ENCODE results near the gene SHB. TPM values are rescaled to one million over a fixed set of nuclear protein-coding genes. Genes with fewer than 3 reads are reported as not detected.

The SHB gene
- polyA plus RNA-seq, 1 donor (not counting 4 experiments of a cell fraction or from before 2014, with no cell fraction given): 10.9 TPM

DNA sequence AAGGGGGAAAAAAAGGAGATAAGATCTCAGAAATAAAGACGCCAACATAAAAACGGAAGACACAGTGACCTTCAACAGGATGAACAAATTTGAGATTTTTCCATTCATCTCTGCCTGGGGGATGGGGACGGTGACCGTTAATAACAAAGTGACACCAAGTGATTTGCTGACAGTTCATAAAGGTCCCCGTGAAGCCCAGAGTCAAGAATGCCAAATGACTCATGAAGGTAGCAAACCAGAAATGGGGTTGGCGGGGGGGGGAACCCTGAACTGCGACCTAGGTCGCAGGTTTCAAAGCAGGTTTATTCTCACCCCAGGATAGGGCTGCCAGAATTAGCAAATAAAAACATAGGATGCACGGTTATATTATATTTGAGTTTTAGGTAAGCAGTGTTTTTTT is 21.1 kb upstream of the SHB start:
- Histone ChIP-seq H3K27ac (ENCODE audit: control insufficient read depth, insufficient read depth, low read length) (no peak overlapping the region), H3K4me3 (ENCODE audit: control insufficient read depth in 2 of 3, extremely low read depth in 1 of 3, insufficient read depth in 2 of 3, low read depth in 1 of 3, low read length in 3 of 3) (no peak overlapping the region), H4K20me1 (ENCODE audit: control insufficient read depth, extremely low read depth, insufficient read depth, low read length) (no peaks in the 10 kb centered on the region), H3K4me2 (ENCODE audit: control insufficient read depth, extremely low read depth, insufficient read depth, low read depth, low read length) (no peak overlapping the region), H3K36me3 (ENCODE audit: control insufficient read depth in 2 of 2, extremely low read depth in 1 of 2, insufficient read depth in 2 of 2, low read length in 2 of 2) (no peaks in the 10 kb centered on the region), H3K4me1 (ENCODE audit: control insufficient read depth, extremely low read depth, insufficient read depth, low read length) (no peaks in the 10 kb centered on the region), H3K79me2 (ENCODE audit: control insufficient read depth, insufficient read depth, low read length) (no peaks in the 10 kb centered on the region), H3K9ac (ENCODE audit: control insufficient read depth, extremely low read depth, insufficient read depth, low read length) (no peak overlapping the region), H3K9me3 (ENCODE audit: control insufficient read depth, low read depth, low read length) (no peaks in the 10 kb centered on the region), H3K27me3 (ENCODE audit: control insufficient read depth, extremely low read depth, insufficient read depth, low read length) (no peaks in the 10 kb centered on the region), H3K9me1 (ENCODE audit: control insufficient read depth, extremely low read depth, insufficient read depth, low read length) (no peaks in the 10 kb centered on the region), H2AFZ (ENCODE audit: control insufficient read depth, low read length) (no peak overlapping the region)
- no peak for DNase-seq (ENCODE audit: low read depth, low spot score)
- dilution Hi-C loops (cut with MboI; ENCODE audit: extremely low pct_ligation_motif_present, low sequenced_read_pairs): no loop called here
- TF ChIP-seq, protein P1, sequence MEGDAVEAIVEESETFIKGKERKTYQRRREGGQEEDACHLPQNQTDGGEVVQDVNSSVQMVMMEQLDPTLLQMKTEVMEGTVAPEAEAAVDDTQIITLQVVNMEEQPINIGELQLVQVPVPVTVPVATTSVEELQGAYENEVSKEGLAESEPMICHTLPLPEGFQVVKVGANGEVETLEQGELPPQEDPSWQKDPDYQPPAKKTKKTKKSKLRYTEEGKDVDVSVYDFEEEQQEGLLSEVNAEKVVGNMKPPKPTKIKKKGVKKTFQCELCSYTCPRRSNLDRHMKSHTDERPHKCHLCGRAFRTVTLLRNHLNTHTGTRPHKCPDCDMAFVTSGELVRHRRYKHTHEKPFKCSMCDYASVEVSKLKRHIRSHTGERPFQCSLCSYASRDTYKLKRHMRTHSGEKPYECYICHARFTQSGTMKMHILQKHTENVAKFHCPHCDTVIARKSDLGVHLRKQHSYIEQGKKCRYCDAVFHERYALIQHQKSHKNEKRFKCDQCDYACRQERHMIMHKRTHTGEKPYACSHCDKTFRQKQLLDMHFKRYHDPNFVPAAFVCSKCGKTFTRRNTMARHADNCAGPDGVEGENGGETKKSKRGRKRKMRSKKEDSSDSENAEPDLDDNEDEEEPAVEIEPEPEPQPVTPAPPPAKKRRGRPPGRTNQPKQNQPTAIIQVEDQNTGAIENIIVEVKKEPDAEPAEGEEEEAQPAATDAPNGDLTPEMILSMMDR (optimal IDR thresholded peaks at IDR 0.05 in 1 of 3, IDR thresholded peaks at IDR 0.05 in 1 of 3, conservative IDR thresholded peaks at IDR 0.05 in 1 of 3; ENCODE audit: extremely low read depth in 1 of 3, insufficient read depth in 2 of 3, low read length in 3 of 3): no peak
- no peak for TF ChIP-seq EZH2 (IDR thresholded peaks at IDR 0.05; ENCODE audit: low read length)
- FAIRE-seq: no peak

DNA sequence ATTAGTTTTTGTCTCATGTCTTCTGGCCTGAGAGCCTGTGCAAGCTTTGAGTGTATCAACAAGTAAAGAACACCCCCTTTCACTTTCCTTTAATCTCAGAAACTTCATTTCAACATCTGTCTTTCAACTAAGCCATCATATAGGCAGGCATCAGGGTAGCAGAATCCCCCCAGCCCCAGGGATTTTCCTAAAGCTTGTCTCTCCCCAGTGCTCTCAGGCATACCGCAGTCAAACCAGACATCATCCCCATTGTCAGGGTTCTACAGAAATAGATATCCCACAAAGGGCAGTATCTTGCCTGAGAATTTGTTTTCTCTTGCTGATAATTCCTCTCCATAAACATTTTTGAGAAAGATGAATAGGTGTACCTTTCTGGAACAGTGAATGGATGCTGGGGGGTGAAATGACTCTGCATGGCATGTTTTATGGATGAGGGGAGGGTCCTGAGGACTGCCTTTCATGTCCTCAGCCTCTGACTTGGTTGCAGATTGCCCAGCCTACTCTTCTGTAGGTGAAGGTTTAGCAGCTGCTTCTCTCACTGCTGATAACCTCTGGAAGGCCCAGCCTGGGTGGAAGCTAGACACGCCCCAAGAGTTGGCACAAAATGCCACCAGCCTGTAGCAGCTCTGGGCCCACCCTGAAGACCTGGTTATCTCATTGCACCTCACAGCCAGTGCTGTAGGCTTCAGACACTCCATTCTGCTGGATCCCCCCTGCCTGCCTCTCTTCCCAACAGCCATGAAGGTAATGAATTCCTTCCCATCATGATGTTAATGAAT is 20.5 kb upstream of the SHB start:
- dilution Hi-C loops (cut with MboI; ENCODE audit: extremely low pct_ligation_motif_present, low sequenced_read_pairs): no loop called here

More for the DNA sequence above, 20.5 kb upstream of the SHB start:
- no peaks in the 10 kb centered on the region for H3K79me2 ChIP-seq (ENCODE audit: control insufficient read depth, insufficient read depth, low read length)
- DNase-seq (ENCODE audit: low read depth, low spot score) (no peak), FAIRE-seq (no peak)
- H3K9ac ChIP-seq (ENCODE audit: control insufficient read depth, extremely low read depth, insufficient read depth, low read length): no peak overlapping the region
- H3K4me2 ChIP-seq (ENCODE audit: control insufficient read depth, extremely low read depth, insufficient read depth, low read depth, low read length): no peak overlapping the region
- H4K20me1 ChIP-seq (ENCODE audit: control insufficient read depth, extremely low read depth, insufficient read depth, low read length): no peaks in the 10 kb centered on the region
- H3K27me3 ChIP-seq (ENCODE audit: control insufficient read depth, extremely low read depth, insufficient read depth, low read length): no peaks in the 10 kb centered on the region
- H2AFZ ChIP-seq (ENCODE audit: control insufficient read depth, low read length): no peak overlapping the region
- H3K9me3 ChIP-seq (ENCODE audit: control insufficient read depth, low read depth, low read length): no peaks in the 10 kb centered on the region
- no peaks in the 10 kb centered on the region for H3K4me1 ChIP-seq (ENCODE audit: control insufficient read depth, extremely low read depth, insufficient read depth, low read length)
- H3K27ac ChIP-seq (ENCODE audit: control insufficient read depth, insufficient read depth, low read length): no peak overlapping the region
- no peaks in the 10 kb centered on the region for H3K36me3 ChIP-seq (ENCODE audit: control insufficient read depth in 2 of 2, extremely low read depth in 1 of 2, insufficient read depth in 2 of 2, low read length in 2 of 2)
- H3K9me1 ChIP-seq (ENCODE audit: control insufficient read depth, extremely low read depth, insufficient read depth, low read length): no peaks in the 10 kb centered on the region
- H3K4me3 ChIP-seq (ENCODE audit: control insufficient read depth in 2 of 3, extremely low read depth in 1 of 3, insufficient read depth in 2 of 3, low read depth in 1 of 3, low read length in 3 of 3): no peak overlapping the region
- TF ChIP-seq EZH2 (IDR thresholded peaks at IDR 0.05; ENCODE audit: low read length): no peak
- TF ChIP-seq, protein P1 (optimal IDR thresholded peaks at IDR 0.05 in 1 of 3, IDR thresholded peaks at IDR 0.05 in 1 of 3, conservative IDR thresholded peaks at IDR 0.05 in 1 of 3; ENCODE audit: extremely low read depth in 1 of 3, insufficient read depth in 2 of 3, low read length in 3 of 3): no peak
